HepG2 (cell line): ENCODE measurements around the gene DCDC2C.

ENCODE experiments used
- BRCA1 ChIP-seq: sonication (generic); formaldehyde crosslinking; IDR thresholded peaks from 2 replicates; pipeline ENCODE4 v1.4.0; 2020; ENCODE audit warnings: missing genetic modification reagents
- GTF2F1 ChIP-seq: fragments of 150-350 bp; IDR thresholded peaks from 2 replicates; pipeline ENCODE4 v1.6.1; 2014; ENCODE audit warnings: low read length
- KDM1A ChIP-seq: IDR thresholded peaks from 2 replicates; pipeline ENCODE4 v1.6.1; 2016; ENCODE audit warnings: missing compliant biosample characterization
- POGZ ChIP-seq: sonication (generic); formaldehyde crosslinking; IDR thresholded peaks from 2 replicates; pipeline ENCODE4 v1.4.0; 2020; ENCODE audit warnings: mild to moderate bottlenecking, missing genetic modification reagents
- RAD21 ChIP-seq: fragments of 450-650 bp; formaldehyde crosslinking; IDR thresholded peaks from 2 replicates; pipeline ENCODE4 v1.5.0; 2020; ENCODE audit warnings: mild to moderate bottlenecking
- RXRA ChIP-seq: sonication (generic); formaldehyde crosslinking; IDR thresholded peaks from 2 replicates; pipeline ENCODE4 v1.5.1; 2020; ENCODE audit warnings: missing genetic modification reagents
- SOX5 ChIP-seq: IDR thresholded peaks from 2 replicates; pipeline ENCODE4 v1.6.1; 2016; ENCODE audit warnings: borderline replicate concordance
- ZNF446 ChIP-seq: sonication (generic); formaldehyde crosslinking; IDR thresholded peaks from 2 replicates; pipeline ENCODE4 v1.5.0; 2020; ENCODE audit warnings: mild to moderate bottlenecking, missing genetic modification reagents
- ZNF460 ChIP-seq: sonication (generic); formaldehyde crosslinking; IDR thresholded peaks from 2 replicates; pipeline ENCODE4 v1.5.1; 2020; ENCODE audit warnings: missing genetic modification reagents, mild to moderate bottlenecking, borderline replicate concordance
- TF ChIP-seq, protein P1 (sequence below): sonication (generic); formaldehyde crosslinking; IDR thresholded peaks from 2 replicates; pipeline ENCODE4 v1.4.0; 2020; ENCODE audit warnings: missing genetic modification reagents, borderline replicate concordance

DNA sequence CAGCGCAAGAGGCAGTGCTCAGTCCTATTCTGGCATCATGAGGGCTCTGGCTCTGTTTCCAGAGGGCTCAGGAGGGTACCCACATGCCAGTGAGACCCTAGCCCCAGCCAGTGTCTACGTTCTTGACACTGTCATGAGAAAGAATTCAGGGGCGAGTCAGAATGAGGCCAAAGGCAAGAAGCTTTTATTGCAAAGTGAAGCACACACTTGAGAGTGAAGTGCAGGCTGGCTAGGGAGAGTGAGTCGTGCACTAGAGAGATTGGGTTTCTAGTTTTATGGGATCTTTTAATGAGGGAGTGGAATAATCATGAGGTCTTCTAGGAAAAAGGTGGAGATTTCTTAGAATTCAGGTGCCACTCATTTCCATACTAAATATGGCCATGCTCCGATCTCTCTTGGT, 164.1 kb downstream of the DCDC2C start:
- TF ChIP-seq GTF2F1 (no peak), KDM1A (CRISPR knock-in tag) (no peak), ZNF460 (CRISPR knock-in tag) (no peak), RXRA (CRISPR knock-in tag) (no peak), ZNF446 (CRISPR knock-in tag) (no peak), POGZ (no peak), SOX5 (CRISPR knock-in tag) (no peak), BRCA1 (no peak), RAD21 (CRISPR knock-in tag) (no peak)
- TF ChIP-seq, protein P1, sequence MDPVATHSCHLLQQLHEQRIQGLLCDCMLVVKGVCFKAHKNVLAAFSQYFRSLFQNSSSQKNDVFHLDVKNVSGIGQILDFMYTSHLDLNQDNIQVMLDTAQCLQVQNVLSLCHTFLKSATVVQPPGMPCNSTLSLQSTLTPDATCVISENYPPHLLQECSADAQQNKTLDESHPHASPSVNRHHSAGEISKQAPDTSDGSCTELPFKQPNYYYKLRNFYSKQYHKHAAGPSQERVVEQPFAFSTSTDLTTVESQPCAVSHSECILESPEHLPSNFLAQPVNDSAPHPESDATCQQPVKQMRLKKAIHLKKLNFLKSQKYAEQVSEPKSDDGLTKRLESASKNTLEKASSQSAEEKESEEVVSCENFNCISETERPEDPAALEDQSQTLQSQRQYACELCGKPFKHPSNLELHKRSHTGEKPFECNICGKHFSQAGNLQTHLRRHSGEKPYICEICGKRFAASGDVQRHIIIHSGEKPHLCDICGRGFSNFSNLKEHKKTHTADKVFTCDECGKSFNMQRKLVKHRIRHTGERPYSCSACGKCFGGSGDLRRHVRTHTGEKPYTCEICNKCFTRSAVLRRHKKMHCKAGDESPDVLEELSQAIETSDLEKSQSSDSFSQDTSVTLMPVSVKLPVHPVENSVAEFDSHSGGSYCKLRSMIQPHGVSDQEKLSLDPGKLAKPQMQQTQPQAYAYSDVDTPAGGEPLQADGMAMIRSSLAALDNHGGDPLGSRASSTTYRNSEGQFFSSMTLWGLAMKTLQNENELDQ (CRISPR knock-in tag): no peak
